Endothelial cell of umbilical vein (primary cell): ENCODE data around the gene IL24.
"Not testable (repeated sequence)": the region's sequence is repeated elsewhere in the genome, so short reads cannot be mapped to it uniquely, and the experiment has no call there.

Source experiments
- CTCF ChIP-seq, 2 donors: IDR thresholded peaks; 1 replicate in 1 of 2; 2 replicates in 1 of 2; pipeline ENCODE4 v1.5.1; 2011; ENCODE audit warnings: low read length in 2 of 2, mild to moderate bottlenecking in 2 of 2, moderate library complexity in 2 of 2, control low read depth in 1 of 2, inconsistent platforms in 1 of 2, low read depth in 1 of 2; ENCODE audit not compliant: insufficient read depth in 1 of 2; ENCODE audit errors: extremely low read depth in 1 of 2
- POLR2A ChIP-seq: IDR thresholded peaks from 2 replicates; pipeline ENCODE4 v1.6.1; 2012; ENCODE audit warnings: low read depth, mild to moderate bottlenecking, control low read depth, low read length
- POLR2AphosphoS5 ChIP-seq: IDR thresholded peaks from 2 replicates; pipeline ENCODE4 v1.6.1; 2012; ENCODE audit warnings: low read depth, mild to moderate bottlenecking, control low read depth, low read length, moderate library complexity; ENCODE audit not compliant: insufficient read depth

- not testable (repeated sequence) for TF ChIP-seq POLR2A; CTCF (IDR thresholded peaks at IDR 0.05; ENCODE audit: extremely low read depth in 1 of 2, insufficient read depth in 1 of 2, low read depth in 1 of 2, low read length in 2 of 2); POLR2AphosphoS5
Observed at GRCh38 chr1:206852662-206853061, 44.6 kb upstream of the IL24 start.
